Embryonic facial prominence (tissue), 1 donor: ENCODE measurements around the gene CCR4.
"Not testable (repeated sequence)": the region's sequence is repeated elsewhere in the genome, so short reads cannot be mapped to it uniquely, and the experiment has no call there.

Experiments
- DNase-seq: peaks from one replicate; pipeline ENCODE4 v3.0.0-alpha.2; 2016; ENCODE audit errors: extremely low spot score

The CCR4 gene

GRCh38 chr3:32952369-32953077, 1.1 kb downstream of the CCR4 start:
- no peak for DNase-seq

DNA sequence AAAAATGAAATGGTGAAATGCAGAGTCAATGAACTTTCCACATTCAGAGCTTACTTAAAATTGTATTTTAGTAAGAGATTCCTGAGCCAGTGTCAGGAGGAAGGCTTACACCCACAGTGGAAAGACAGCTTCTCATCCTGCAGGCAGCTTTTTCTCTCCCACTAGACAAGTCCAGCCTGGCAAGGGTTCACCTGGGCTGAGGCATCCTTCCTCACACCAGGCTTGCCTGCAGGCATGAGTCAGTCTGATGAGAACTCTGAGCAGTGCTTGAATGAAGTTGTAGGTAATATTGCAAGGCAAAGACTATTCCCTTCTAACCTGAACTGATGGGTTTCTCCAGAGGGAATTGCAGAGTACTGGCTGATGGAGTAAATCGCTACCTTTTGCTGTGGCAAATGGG, 3.1 kb downstream of the CCR4 start:
- DNase-seq = no peak

DNA sequence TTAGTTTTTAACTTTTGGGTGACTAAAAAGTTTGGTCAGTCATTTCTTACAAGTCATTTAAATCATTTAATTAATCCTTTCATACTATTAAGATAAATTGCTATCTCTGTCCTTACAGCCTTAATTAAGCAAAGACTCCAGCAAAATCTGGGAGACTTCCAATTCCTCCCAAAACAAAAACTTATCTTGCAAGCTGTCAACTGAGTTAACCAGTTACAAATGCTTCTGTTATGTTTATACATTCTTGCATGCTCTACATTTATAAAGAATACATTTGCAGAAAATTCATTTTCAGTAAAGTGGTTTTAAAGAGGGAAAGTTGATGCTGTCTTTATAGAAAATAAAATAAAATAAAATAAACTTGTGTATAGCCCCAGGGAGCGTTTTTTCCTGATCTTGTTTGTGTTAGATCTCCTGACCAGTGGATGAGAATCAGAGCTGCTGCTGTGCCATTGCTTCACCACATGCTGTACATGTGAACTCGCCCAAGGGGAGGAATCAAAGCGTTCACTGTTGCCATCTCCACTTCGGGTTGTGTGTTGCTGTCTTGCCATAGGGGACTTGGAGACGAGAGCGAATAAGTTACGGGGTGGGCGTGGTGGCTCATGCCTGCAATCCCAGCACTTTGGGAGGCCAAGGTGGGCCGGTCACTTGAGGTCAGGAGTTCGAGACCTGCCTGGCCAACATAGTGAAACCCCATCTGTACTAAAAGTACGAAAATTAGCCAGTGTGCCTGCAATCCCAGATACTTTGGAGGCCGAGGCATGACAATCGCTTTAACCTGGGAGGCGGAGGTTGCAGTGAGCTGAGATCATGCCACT, 5.5 kb downstream of the CCR4 start:
- no peak for DNase-seq

GRCh38 chr3:32958509-32958908, 7.1 kb downstream of the CCR4 start:
- no peak for DNase-seq

- DNase-seq = no peak
Observed at GRCh38 chr3:32959371-32959770, 7.9 kb downstream of the CCR4 start.

DNA sequence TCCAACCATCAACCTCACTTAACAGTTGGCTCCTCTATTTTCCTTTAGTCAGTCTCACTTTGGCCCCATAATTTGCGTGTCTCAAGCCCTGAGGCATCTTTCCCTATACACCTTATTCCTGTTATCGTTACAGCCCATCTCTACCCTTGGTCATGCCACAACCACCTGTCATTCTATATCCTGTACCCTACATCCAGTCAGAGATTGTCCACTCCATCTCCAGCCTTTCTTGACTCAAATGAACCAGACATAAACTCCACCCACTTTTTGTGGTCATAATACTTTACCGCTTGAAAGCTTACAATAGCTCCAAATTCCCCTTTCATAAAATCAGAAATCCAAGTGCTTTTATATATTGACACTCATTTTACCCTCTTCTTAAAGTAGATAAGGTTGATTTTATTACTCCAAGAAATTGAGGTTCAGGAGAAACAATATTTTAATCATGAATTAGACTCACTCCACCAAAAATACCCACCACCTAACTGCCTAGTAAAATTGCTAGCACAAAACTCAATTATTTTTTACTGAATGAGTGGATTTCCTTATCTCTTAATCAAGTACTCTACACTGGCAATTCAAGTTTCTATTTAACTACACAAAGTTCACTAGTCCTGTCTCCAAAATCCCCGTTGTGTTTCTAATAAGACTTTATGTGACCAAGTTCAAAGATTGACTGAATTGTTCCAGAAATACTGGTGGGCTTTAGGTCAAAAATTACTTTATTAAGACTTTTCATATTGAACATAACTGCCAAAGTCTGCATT, 9.1 kb downstream of the CCR4 start:
- DNase-seq = no peak

GRCh38 chr3:32961189-32961715, 9.8 kb downstream of the CCR4 start:
- DNase-seq = no peak

- DNase-seq = no peak
Observed at GRCh38 chr3:32963871-32964270, 12.4 kb downstream of the CCR4 start.

GRCh38 chr3:32964781-32965180, 13.3 kb downstream of the CCR4 start:
- DNase-seq = not testable (repeated sequence)

GRCh38 chr3:32965617-32966213, 14.3 kb downstream of the CCR4 start:
- not testable (repeated sequence) for DNase-seq

DNA sequence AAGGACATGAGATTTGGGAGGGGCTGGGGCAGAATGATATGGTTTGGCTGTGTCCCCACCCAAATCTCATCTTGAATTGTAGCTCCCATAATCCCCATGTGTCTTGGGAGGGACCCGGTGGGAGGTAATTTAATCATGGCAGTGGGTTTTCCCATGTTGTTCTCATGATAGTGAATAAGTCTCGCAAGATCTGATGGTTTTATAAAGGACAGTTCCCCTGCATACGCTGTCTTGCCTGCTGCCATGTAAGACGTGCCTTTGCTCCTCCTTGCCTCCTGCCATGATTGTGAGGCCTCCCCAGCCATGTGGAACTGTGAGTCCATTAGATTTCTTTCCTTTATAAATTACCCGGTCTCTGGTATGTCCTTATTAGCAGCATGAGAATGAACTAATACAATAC, 15.2 kb downstream of the CCR4 start:
- DNase-seq = not testable (repeated sequence)

DNA sequence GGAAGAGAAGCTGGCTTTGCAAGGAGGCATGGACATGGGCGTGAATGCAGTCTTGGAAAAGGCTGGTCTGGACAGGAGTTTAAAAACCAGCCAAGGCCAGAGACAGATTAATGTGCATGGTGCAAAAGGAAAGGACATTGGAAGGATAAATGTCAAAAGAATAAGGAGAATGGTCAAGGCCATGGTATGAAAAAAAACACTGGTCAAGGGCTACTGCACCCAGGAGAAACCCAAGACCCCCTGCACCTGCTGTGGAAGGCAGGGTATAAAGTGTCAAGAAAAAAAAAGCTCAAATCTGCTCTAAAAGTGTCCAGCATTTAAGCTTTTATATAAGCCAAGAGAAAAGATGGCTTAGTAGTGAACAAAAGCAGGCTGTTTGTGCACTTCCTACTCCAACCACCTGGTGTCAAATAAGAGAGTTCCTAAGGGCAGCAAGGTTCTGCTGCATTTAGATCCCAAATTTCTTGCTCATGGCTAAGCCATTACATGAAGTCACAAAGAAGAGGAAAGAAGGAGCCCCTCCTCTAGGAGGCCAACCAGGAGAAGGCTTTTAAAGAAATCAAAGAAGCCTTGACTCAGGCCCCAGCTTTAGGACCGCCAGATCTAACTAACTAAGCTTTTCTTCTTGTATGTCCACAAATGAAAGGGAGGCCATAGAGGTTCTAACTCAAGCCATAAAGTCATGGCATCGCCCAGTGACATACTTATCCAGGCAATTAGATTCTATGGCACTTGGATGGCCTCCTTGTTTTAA, 16.9 kb downstream of the CCR4 start:
- DNase-seq = no peak

DNA sequence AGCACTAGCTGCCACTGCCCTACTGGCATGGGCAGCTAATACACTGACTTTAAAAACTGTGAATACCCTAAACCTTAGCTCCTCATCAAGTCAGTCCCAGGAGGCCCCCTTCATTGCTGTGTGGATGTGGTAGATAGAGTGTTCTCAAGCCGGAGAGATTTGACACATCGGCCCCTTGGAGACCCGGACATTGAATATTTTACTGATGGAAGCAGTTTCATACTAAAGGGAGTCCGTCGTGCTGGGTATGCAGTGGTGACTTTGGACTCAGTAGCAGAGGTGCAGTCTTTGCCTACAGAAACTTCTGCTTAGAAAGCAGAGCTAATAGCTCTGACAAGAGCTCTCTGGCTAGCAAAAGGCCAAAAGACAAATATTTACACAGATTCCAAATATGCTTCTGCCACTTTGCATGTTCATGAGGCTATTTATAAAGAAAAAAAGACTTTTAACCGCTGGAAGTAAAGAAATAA, 17.5 kb downstream of the CCR4 start:
- no peak for DNase-seq

GRCh38 chr3:32969656-32970055, 18.2 kb downstream of the CCR4 start:
- DNase-seq = no peak

- not testable (repeated sequence) for DNase-seq
Observed at GRCh38 chr3:32971291-32971690, 19.8 kb downstream of the CCR4 start.

DNA sequence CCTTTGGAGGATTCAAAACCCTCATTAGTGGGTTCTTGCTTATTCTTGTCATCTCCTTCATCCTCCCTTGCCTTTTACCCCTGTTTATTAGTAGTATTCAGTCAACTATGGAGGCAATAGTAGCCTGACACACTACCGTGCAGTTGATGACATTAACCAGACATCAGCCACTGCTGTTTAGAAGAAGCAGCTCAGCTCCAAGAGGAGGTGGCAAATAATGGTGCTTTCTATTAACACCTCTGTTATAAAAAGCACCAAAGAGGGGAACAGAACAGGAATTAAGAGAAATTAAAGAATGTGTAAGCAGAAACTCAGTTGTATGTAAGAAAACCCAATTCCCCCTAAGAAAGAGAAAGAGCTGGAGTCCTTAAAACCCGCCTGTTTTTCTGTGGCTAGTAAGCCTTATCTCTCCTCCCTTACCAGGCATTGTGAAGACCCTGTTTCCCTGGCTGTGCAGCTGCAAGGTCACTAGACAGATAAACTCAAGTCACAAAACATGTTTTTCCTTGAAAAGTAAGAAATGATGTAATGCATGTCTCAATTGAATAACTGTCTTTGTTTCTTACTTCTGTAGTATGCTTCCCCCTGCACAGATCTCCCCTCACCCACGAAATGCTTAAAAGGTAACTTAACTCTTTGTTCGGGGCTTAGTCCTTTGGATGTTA, 21.2 kb downstream of the CCR4 start:
- no peak for DNase-seq

GRCh38 chr3:32973982-32974381, 22.5 kb downstream of the CCR4 start:
- no peak for DNase-seq

GRCh38 chr3:32975891-32976595, 24.6 kb downstream of the CCR4 start:
- DNase-seq = no peak

GRCh38 chr3:32977861-32978260, 26.4 kb downstream of the CCR4 start:
- DNase-seq = no peak

DNA sequence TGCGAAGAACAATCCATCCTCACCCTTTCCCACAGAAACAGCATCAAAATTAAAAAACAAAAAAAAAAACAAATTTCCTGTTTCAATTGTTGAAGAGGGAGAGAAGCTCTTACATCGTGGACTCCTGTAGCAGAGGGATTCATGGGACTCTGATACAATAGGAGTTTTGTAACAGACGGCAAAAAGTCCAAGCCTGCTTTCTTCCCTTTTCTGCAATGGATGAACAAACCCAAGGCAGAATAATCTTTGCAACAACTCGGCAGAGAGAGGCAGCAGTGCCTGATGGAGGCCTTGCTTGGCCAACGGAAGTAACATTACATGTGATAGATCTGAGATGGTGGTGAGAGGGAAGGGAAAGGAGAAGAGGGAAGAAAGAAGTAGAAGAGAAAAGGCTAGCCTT, 26.9 kb downstream of the CCR4 start:
- no peak for DNase-seq
